ENCODE results near the gene ADCYAP1.

DNA sequence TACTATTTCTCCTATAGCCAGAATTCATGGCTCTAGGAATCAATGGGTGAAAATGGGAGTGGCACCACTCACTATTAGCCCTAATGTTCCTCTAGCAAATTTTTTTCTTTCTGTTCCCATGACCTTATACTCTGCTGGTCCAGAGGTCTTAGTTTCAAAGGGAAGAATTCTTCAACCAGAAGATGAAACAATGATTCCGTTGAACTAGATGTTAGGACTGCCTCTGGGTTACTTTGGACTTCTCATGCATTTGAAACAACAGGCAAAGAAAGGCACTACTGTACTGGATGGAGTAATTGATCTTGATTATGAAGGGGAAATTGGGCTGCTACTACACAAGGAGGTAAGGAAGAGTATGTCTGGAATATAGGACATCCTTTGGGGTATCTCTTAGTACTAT lies 18.6 kb upstream of the ADCYAP1 start:
- TF ChIP-seq, protein P1, sequence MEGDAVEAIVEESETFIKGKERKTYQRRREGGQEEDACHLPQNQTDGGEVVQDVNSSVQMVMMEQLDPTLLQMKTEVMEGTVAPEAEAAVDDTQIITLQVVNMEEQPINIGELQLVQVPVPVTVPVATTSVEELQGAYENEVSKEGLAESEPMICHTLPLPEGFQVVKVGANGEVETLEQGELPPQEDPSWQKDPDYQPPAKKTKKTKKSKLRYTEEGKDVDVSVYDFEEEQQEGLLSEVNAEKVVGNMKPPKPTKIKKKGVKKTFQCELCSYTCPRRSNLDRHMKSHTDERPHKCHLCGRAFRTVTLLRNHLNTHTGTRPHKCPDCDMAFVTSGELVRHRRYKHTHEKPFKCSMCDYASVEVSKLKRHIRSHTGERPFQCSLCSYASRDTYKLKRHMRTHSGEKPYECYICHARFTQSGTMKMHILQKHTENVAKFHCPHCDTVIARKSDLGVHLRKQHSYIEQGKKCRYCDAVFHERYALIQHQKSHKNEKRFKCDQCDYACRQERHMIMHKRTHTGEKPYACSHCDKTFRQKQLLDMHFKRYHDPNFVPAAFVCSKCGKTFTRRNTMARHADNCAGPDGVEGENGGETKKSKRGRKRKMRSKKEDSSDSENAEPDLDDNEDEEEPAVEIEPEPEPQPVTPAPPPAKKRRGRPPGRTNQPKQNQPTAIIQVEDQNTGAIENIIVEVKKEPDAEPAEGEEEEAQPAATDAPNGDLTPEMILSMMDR (IDR thresholded peaks at IDR 0.05; ENCODE audit: insufficient read depth, low read length, poor library complexity, severe bottlenecking) = no peak
- no peak for TF ChIP-seq EZH2phosphoT487 (conservative IDR thresholded peaks at IDR 0.05; ENCODE audit: low read length)
